B cell (primary cell): ENCODE measurements around the gene PDE3B. TPM values are rescaled to one million over a fixed set of nuclear protein-coding genes. Genes with fewer than 3 reads are reported as not detected.
"Not testable (repeated sequence)": the region's sequence is repeated elsewhere in the genome, so short reads cannot be mapped to it uniquely, and the experiment has no call there.

Experiments used
- ATAC-seq: fragments of 200-7000 bp; cut with Tn5 transposase; one replicate; pipeline ENCODE4 v1.10.0; 2021; ENCODE audit warnings: low read depth, mild to moderate bottlenecking, moderate number of reproducible peaks, moderate library complexity
- CTCF ChIA-PET: fragments of 350-600 bp; sonication (Branson Sonifier 250); formaldehyde crosslinking; loops from one replicate; lab custom pipeline; 2021; ENCODE audit warnings: antibody characterized with exemption, inconsistent platforms; lab: Charles Lee
- POLR2A ChIA-PET: fragments of 350-600 bp; sonication (Branson Sonifier 250); formaldehyde crosslinking; loops from one replicate; lab custom pipeline; 2021; ENCODE audit warnings: antibody characterized with exemption; lab: Charles Lee
- DNase-seq: peaks from one replicate; pipeline ENCODE4 v3.0.0; 2013
- H2AFZ ChIP-seq: 2 replicates; pipeline ENCODE4 v1.6.1; 2012; ENCODE audit warnings: mild to moderate bottlenecking, low read depth, low read length; ENCODE audit not compliant: insufficient read depth, poor library complexity, severe bottlenecking
- H3K27ac ChIP-seq, 2 donors: 1 replicate in 1 of 2; 2 replicates in 1 of 2; pipeline ENCODE4 v1.5.1; 2012 to 2013; ENCODE audit warnings: low read length in 2 of 2, mild to moderate bottlenecking in 2 of 2, moderate library complexity in 1 of 2
- H3K27me3 ChIP-seq, 4 experiments: fragments of 200-600 bp in 1 of 4; sonication (generic) in 1 of 4; replicated peaks in 1 of 4; 1 replicate in 2 of 4; 2 replicates in 2 of 4; pipeline versions ENCODE4 v1.6.1 to v1.7.0; 2013 to 2016; ENCODE audit warnings: low read length in 3 of 4, mild to moderate bottlenecking in 2 of 4, mixed read lengths in 1 of 4, moderate library complexity in 1 of 4; ENCODE audit not compliant: insufficient read depth in 4 of 4, control insufficient read depth in 3 of 4; ENCODE audit errors: control extremely low read depth in 1 of 4
- H3K36me3 ChIP-seq, 2 experiments: replicated peaks in 1 of 2; 1 replicate in 1 of 2; 2 replicates in 1 of 2; pipeline versions ENCODE4 v1.6.1 to v1.7.1; 2013; ENCODE audit warnings: low read length in 1 of 2; ENCODE audit not compliant: insufficient read depth in 2 of 2, control insufficient read depth in 1 of 2; ENCODE audit errors: control extremely low read depth in 1 of 2, extremely low read depth in 1 of 2
- H3K4me1 ChIP-seq, 2 donors: fragments of 200-600 bp in 1 of 2; sonication (generic) in 1 of 2; 1 replicate in 1 of 2; 2 replicates in 1 of 2; pipeline versions ENCODE4 v1.5.1 to v1.6.1; 2013 to 2017; ENCODE audit warnings: low read length in 2 of 2; ENCODE audit not compliant: control insufficient read depth in 2 of 2, insufficient read depth in 2 of 2
- H3K4me2 ChIP-seq: replicated peaks from 2 replicates; pipeline ENCODE3; 2012; ENCODE audit warnings: mild to moderate bottlenecking, low read depth, low read length; ENCODE audit not compliant: poor library complexity, severe bottlenecking
- H3K4me3 ChIP-seq, 5 experiments: fragments of 200-600 bp in 1 of 5; sonication (generic) in 1 of 5; 1 replicate in 3 of 5; 2 replicates in 2 of 5; pipeline versions ENCODE4 v1.5.1 to v1.7.0; 2011 to 2016; ENCODE audit warnings: low read length in 4 of 5, mild to moderate bottlenecking in 4 of 5, low read depth in 2 of 5, control low read depth in 1 of 5, moderate library complexity in 1 of 5; ENCODE audit not compliant: insufficient read depth in 1 of 5; ENCODE audit errors: control extremely low read depth in 1 of 5, extremely low read depth in 1 of 5
- H3K79me2 ChIP-seq: fragments of 200-600 bp; sonication (generic); one replicate; pipeline ENCODE4 v1.6.0; 2016; ENCODE audit warnings: low read length; ENCODE audit not compliant: control insufficient read depth, insufficient read depth
- H3K9ac ChIP-seq: fragments of 200-600 bp; sonication (generic); 2 replicates; pipeline ENCODE4 v1.6.1; 2017; ENCODE audit warnings: mild to moderate bottlenecking, low read length, moderate library complexity
- H3K9me3 ChIP-seq, 3 donors: one replicate each; pipeline versions ENCODE4 v1.6.1 to v1.7.1; 2013; ENCODE audit warnings: low read length in 2 of 3; ENCODE audit not compliant: control insufficient read depth in 2 of 3, insufficient read depth in 1 of 3; ENCODE audit errors: control extremely low read depth in 1 of 3
- H4K20me1 ChIP-seq: 2 replicates; pipeline ENCODE4 v1.6.0; 2012; ENCODE audit warnings: mild to moderate bottlenecking, low read length; ENCODE audit not compliant: insufficient read depth, control insufficient read depth, poor library complexity, severe bottlenecking
- H3K27ac Mint-ChIP-seq: one replicate; pipeline ENCODE4 v1.8.0; 2021; ENCODE audit warnings: mixed read lengths
- H3K27me3 Mint-ChIP-seq: one replicate; pipeline ENCODE4 v1.8.0; 2021; ENCODE audit warnings: mixed read lengths
- H3K4me1 Mint-ChIP-seq: one replicate; pipeline ENCODE4 v1.8.0; 2021; ENCODE audit warnings: mixed read lengths
- H3K4me3 Mint-ChIP-seq: one replicate; pipeline ENCODE4 v1.8.0; 2021; ENCODE audit warnings: mixed read lengths
- H3K9me3 Mint-ChIP-seq: one replicate; pipeline ENCODE4 v1.8.0; 2022; ENCODE audit warnings: mixed read lengths; ENCODE audit not compliant: insufficient read depth
- CTCF ChIP-seq: fragments of 200-600 bp; IDR thresholded peaks from one replicate; pipeline ENCODE4 v1.8.0; 2022; ENCODE audit warnings: antibody characterized with exemption, mild to moderate bottlenecking
- EZH2 ChIP-seq: IDR thresholded peaks from 2 replicates; pipeline ENCODE4 v1.6.1; 2012; ENCODE audit warnings: borderline replicate concordance, low read depth, mild to moderate bottlenecking, moderate library complexity, low read length; ENCODE audit not compliant: insufficient read depth, poor library complexity, severe bottlenecking
- WGBS: methylation state at CpG from one replicate; pipeline ENCODE4 v1.1.5; 2013; ENCODE audit warnings: missing lambda C conversion rate; ENCODE audit not compliant: insufficient coverage; 5-methylcytosine and 5-hydroxymethylcytosine counted together
- intact Hi-C: fragments of 100-400 bp; cut with micrococcal nuclease; formaldehyde crosslinking; loops from one replicate; pipeline ENCODE4 v1.10.0; 2022
- polyA plus RNA-seq: library from polyadenylated mRNA; depleted of rRNA; stranded (reverse); fragments of >200 nt; gene quantifications from 2 replicates; pipeline ENCODE4 v1.2.3, GENCODE V29; 2012
- total RNA-seq, 2 donors: library from RNA; stranded (reverse); fragments of 120-200 nt in 1 of 2; gene quantifications; 1 replicate in 1 of 2; 2 replicates in 1 of 2; pipeline versions ENCODE4 v1.2.3 to v1.2.4, GENCODE V29; 2013 to 2022

Gene PDE3B
- total and polyA plus RNA-seq, 2 donors (not counting 1 experiment from before 2014, with no cell fraction given): 1.0 to 60.7 TPM

- no peaks in the 10 kb centered on the region for H4K20me1 ChIP-seq
- H3K9me3 ChIP-seq: peaks cover 0 to 3% (median 0%) of the 10 kb centered on the region in 3 donors
- TF ChIP-seq CTCF: no peak
- TF ChIP-seq EZH2: no peak
- peaks cover 13% of the 10 kb centered on the region for H3K27me3 Mint-ChIP-seq
- peaks cover 6% of the 10 kb centered on the region for H3K9me3 Mint-ChIP-seq
- no peak overlapping the region for H3K27ac Mint-ChIP-seq
- H3K4me3 Mint-ChIP-seq: no peak overlapping the region
- ATAC-seq (no peak), DNase-seq (no peak)
- no peak overlapping the region for H3K4me3 ChIP-seq
- H3K27me3 ChIP-seq: no peaks in the 10 kb centered on the region
- no peaks in the 10 kb centered on the region for H3K36me3 ChIP-seq
- no peaks in the 10 kb centered on the region for H3K4me1 ChIP-seq
- POLR2A ChIA-PET: no interaction called here
- H2AFZ ChIP-seq: no peak overlapping the region
- CTCF ChIA-PET: no interaction called here
- no peak overlapping the region for H3K9ac ChIP-seq
- H3K4me2 ChIP-seq: no peak overlapping the region
- WGBS: 92% methylated on average over 2 of the region's 3 CpGs
- intact Hi-C loops: no loop called here
- H3K79me2 ChIP-seq: no peaks in the 10 kb centered on the region
- peaks cover 6% of the 10 kb centered on the region for H3K4me1 Mint-ChIP-seq
- no peak overlapping the region for H3K27ac ChIP-seq
These were observed 36.1 kb downstream of the PDE3B start for GRCh38 chr11:14679662-14680061.

- H3K4me3 ChIP-seq, H3K79me2 ChIP-seq, H3K4me1 ChIP-seq, H3K27ac Mint-ChIP-seq, H4K20me1 ChIP-seq, H3K9ac ChIP-seq, H2AFZ ChIP-seq, CTCF ChIA-PET, DNase-seq, H3K36me3 ChIP-seq, H3K27ac ChIP-seq, ATAC-seq, POLR2A ChIA-PET, H3K9me3 Mint-ChIP-seq, H3K9me3 ChIP-seq, H3K4me2 ChIP-seq, H3K27me3 ChIP-seq, H3K4me3 Mint-ChIP-seq, intact Hi-C loops, H3K4me1 Mint-ChIP-seq: not testable (repeated sequence)
- WGBS: 97% methylated on average over 3 of the region's 6 CpGs
- H3K27me3 Mint-ChIP-seq: peaks cover 10% of the 10 kb centered on the region
These were observed 40.8 kb downstream of the PDE3B start for GRCh38 chr11:14684234-14684915.
